ENCODE measurements around the gene TTC28.

The TTC28 gene

DNA sequence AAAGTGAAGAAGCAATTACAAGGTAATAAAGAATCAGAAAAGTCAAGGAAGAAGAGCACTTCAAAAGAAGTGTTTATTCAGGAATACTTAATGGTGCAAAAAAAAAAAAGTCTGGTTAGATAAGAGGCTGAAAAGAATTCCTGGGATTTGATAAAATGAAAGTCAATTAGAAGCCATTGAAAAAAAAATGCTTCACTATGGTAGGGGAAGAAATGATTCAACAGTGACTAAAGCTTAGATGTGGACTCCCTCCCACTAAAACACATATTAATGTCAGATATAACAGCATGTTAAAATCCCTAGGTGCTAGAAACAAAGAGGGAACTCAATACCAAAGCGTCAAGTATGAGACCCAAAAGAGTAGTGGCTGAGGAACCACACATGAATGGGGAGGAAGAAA lies 425.2 kb downstream of the TTC28 start:
- DNase-seq, result no peak

DNA sequence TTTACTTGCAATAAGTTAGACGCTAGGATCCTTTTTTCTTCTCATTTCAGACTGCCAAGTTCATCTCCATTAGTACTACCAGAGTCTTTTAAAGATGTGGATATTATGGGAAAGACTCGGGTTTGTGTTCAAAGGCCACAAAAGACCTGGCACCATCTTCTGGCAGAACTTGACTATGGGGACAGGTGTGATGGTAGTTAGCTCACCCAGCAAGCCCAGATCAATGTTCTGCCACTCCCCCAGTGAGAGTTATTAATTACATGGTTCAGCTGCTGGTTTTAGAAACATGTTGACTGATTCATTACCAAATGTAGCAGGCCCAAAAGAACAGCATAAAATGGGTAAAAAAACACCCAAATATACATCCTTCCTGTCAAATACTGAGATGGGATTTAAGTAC lies 427.1 kb downstream of the TTC28 start:
- DNase-seq, result no peak

DNA sequence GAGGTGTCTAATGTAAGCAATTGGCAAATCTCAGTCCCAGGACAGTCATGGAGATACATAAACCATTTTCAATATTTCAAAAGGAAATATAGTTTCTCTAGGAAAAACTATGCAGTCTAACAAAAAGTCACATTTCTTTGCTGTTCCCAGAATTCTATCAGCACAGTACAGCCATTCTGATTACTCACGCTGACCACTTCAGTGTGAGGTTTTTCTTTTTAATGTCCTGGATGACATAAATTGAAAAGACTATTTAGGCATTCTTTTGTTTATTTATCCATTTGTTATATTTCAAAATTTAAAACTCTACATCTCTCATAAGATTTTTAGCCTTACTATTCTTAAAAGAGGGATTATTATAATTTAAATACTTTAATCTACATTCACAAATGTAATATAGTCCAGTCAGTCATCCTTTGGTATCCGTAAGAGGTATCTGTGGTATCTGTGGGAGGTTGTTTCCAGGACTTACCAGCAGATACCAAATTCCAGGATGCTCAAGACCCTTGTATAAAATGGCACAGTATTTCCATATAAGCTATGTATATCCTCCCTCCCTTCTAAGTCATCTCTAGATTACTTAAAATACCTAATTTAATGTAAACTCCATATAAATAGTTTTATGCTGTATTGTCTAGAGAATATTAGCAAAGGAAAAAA lies 429.5 kb downstream of the TTC28 start:
- no peak for DNase-seq

DNA sequence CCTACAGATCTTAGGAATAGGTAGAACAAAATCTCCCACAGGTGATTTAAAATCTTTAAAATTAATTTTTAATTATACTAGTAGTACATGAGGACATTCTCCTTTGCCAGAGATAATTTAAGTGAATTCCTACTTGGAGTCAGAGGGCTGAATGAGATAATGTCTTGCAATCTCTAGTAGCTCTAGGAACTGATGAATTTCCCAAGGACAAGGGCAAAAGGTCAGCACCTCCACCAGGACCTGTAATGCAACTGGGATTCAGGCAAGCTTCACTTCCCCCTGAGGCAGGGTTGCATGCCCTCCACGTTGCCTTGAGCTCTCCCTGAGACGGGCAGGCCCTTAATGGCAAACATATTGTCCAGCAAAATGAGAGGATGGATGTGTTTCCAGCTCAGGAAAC lies 430.2 kb downstream of the TTC28 start:
- DNase-seq, result no peak

DNA sequence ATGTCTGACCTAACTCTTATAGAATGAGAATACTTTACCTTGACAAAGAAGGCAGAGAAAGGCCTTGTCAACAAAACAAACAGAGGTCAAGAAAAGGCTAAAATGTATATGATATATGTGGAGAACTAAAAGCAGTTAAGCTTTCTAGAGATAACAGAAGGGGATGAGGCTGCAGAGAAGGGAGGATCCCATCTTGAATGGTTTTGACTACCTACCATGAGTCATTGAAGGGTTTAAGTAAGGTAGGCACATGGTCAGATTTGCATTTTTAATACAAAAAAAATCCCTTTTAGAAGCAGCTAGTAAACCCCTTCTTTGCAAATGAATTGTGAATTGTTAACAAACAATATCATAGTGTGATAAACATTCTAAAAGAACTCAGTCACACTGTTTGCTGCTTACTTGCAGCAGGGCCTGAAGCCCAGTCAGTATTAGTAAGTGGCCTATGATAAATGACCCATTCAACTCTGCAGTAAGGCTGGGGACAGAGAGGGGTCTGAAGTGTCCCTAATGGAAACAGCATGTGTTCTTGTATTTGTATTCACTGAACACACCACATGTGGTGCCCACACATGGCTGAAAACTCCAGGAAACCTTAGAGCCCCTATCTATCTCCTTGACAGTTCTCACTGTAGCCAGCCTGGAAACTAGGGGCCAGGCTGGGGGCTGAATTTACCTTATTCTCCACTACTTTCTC lies 431.8 kb downstream of the TTC28 start:
- DNase-seq, result no peak

DNA sequence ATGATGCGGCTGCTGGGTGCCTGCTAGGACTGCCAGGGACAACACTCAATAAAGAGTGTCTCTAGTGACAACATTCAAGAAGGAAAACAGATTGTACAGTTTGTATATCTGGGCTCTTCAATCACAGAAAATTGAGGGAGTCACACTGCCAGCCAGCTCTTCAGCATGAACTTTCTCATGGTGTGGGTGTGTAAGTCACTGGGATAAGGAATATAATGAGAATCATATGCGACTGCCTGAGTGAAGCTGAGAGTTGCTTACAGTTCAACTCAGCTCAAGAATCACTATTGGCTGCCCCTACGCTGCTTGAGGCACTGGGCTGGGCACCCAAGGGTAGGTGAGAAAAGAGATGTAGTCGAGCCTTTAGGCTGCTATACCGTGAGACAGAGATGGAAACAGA lies 432.5 kb downstream of the TTC28 start:
- DNase-seq, result no peak

DNA sequence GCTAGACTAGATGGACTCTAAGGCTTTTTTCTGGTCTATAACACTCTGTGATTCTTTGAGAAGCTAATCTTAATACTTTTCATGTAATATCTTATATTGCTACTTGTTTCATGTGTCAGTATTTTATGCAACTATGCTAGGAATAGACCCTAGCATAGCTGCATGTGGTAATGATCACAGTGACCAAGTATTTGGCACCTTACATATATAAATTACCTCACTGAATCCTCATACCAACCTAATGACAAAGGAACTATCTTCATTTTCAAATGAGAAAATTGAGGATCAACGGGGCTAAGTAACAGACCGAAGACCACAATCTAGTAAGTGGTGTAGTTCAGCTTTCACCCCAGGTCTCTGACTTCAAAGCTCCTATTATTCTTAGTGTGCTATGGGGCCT lies 433.2 kb downstream of the TTC28 start:
- no peak for DNase-seq

DNA sequence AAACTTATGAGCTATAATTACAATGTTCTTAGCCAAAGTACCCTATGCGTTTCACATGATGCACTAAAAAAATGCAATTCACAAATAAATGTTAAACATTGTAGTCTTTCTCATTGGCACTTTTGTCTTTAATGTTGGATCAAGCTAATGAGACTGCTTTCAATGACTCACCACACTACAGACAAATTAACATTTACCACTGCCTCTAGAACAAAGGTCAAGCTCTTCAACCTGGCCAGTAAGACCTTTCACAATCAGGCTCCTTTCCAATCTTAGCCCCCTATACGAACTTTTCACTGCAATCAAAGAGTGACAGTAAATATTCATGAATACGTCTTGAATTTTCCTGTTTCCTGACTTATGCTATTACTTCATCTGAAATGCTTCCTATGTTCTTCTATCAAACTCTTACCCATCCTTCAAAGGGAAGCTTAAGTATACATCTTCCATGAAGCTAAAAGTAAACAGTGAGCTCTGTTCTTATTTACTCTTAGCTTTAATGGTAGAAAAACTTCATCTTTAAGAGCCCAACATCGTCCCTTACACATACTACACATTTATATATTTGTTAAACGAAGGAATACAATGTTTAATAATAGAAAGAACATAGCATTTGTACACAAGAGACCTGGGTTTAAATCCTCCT lies 433.9 kb downstream of the TTC28 start:
- no peak for DNase-seq

DNA sequence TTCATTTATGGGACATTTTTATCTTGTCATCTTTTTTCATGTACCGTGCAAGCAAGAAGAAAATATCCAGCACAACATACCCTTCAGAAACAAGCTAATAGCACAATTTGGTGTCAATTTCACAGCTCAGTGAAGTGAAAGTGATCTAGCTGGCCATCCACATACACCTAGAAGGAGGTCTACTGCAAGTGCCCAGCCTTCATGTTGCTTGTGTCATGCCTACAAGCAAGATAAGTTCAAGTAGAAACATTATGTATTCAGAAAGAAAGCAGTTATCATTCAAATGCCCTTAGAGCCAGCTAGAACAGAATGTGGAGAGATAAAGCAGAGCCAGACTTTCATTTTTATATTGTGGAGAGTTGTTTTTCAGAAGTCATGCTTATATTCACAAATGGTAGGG lies 434.9 kb downstream of the TTC28 start:
- DNase-seq, result no peak

DNA sequence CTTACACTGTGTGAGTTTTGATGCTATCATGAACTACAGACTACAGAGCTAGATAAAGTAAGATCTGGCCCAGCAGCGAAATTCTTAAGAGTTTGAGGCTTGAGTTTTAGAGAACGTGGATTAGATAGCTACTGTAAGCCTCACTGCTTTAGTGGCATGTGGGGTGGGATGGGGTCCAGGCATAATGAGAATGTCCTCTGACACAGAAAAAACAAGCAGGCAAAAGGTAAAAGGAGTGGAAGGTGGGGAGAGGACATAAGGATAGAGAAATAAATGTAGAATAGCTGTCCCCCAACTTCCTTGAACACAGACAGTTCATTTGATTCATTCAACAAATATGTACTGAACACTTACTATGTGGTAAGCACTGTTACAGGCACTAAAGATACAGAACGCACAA lies 436.1 kb downstream of the TTC28 start:
- no peak for DNase-seq

DNA sequence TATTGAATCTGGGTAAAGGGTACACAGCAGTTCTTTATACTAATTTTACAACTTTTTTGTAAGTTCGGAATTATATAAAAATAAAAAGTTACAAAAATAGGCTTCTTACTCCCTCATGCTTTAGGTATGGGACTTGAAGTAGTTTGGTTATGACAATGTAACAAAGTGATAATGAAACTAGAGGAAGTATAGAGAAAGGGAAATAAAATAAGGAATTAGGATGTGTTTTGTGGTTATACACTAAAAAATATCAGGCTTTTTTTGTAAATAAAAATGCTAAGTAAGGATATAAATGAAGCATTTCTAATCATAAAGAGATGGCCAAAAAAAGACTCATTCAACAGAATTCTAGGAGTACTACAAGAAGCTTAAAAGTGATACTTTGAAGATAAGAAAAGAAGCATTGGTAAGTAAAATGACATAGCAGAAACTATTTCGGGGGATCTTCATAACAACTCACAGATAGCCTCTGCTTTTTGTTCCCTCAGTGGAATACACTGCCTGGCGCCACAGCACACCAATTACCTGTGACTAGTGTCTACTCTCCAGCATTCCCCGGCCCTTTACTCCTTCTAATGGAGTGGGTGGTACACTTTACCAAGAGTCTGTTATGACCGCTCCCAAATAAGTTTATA lies 437.9 kb downstream of the TTC28 start:
- DNase-seq, result no peak

DNA sequence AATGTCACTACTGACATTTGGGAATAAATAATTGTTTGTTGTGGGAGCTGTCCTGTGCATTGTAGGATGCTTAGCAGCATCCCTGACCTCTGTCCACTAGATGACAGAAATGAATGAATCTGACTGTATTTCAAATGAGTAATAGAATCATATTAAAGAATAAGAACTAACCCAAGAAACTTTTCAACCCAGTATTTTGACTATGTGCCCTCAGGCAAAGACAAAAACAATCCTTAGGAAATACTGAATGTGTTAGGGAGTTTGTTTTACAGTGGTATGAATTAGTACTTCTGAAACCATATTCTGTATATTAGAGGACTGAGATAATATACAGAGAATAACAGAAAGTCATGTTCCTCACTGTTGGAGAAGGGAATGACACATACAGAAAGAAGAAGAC lies 439.7 kb downstream of the TTC28 start:
- no peak for DNase-seq

DNA sequence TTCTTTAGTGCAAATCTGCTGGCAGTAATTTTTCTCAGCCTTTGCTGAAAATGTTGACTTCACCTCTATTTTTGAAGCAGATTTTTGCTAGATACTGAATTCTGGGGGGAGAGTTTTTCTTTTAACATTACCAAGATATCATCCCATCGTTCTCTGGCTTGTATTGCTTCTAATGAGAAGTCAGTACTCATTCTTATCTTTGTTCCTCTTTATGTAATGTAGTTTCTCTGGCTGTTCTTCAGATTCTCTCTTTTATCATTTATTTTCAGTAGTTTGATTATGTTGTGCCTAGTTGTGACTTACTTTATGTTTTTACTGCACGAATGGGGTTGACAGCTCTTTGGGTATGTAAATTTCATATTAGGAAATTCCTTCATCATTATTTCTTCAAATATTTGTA lies 441.9 kb downstream of the TTC28 start:
- DNase-seq, result no peak

DNA sequence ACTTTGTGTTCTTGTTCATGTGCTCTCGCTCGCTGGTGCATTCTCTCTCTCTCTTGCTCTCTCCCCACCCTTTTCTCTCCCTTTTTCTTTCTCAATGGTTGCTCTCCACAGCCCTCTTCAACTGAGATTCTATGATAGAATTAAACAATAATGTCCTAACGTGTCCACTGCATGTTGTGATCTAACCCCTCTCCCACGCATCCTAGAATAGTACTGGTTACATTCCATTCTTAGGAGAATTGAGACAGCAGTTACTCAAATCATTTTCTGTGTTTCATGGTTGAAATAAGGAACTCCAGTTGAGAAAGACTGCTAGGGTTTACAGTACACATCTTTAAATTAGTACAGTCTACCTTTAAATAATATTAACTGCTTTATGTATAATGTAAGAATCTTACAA lies 442.5 kb downstream of the TTC28 start:
- DNase-seq, result no peak

DNA sequence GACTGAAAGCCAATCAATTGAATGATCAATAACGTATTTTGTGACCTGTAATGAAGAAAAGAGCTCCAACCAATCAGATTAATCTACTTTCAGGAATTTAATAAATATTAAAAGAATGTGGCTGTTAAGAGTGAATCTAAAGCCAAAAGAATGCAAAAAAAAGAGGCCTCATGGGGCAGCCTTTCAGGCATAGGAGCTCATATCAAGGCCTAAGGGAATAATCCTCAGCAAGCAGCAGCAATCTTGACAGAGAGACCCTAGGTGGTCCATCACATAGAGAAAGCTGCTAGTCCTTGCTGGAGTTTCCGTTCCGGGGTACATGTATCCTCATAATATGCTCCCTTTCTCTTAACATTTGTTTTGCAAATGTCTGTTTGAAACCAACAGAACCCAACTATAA lies 447.4 kb downstream of the TTC28 start:
- no peak for DNase-seq

DNA sequence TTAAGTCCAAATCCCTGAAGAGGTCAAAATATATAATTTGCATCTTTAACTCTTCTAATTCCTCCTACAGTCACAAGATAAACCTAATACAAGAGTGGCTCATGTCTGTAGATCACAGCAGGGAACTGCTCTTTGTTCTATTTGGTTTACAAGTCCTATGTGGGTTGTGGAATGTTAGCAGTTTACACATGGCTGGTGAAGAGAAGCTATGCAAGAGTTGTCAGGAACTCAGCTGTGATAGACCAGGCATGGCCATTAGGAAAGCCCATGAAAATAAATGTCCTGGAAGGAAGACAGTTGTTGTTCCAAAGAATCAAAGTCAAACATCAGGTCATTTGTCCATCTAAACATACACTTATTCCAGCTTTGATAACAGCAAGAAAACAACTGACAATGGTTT lies 448.2 kb downstream of the TTC28 start:
- no peak for DNase-seq

DNA sequence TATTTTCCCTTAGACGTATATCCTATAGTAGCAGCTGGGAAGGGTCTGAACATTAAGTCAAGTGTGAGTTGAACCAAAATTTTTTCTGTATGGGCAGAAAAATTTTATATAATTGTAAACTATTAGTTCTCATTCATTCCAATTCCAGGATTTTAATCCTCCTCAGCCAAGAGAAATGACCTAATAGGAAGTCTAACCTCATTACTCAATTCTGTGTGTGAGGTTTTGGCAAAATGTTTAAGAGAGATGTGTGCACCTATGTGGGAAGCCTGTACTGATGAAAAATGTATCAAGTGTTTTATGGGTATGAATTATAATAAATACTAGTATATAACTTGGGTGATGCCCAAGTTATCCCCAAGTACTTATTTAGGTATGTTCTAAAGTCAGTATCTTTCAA lies 449.0 kb downstream of the TTC28 start:
- no peak for DNase-seq

DNA sequence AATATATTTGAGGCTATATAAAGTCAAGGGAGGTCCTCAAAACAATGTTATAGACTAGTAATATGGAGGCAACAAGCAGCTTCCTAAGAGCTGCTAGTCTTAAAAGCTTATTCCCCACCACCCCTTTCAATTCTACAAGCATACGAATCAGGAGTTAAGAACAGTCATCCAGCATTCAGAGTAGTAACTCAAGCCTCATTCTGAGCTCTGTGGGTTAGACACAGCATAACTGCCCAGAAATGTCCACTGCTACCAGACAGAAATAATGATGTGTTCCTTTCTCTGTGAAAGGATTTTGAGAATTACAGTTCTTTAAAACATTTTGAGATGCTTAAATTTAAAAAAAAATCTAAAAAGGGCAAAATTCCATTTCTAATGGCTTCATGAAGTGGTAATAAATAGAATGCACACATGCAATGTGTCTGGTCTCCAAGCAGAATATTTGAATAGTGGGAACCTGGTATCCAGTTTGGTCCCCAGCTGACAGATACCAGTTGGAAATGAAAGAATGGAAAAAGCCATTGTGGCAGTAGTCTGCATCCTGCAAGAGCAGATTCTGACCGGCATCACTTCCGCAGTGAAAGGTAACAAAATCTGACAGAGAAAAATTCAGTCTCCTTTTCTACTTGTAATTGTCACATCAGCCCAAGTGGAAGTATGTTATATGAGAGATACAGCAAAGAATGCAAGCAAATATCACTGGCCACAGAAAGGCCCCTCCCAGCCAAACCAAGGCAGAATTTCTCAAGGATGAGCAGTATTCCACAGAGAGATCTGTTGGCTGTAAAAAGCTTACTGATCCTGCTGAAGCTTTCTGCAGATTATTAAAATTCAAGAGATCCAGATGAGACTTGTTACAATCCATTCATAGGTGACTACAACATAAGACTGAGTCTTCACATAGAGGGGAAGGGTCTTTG lies 449.8 kb downstream of the TTC28 start:
- DNase-seq, result no peak

DNA sequence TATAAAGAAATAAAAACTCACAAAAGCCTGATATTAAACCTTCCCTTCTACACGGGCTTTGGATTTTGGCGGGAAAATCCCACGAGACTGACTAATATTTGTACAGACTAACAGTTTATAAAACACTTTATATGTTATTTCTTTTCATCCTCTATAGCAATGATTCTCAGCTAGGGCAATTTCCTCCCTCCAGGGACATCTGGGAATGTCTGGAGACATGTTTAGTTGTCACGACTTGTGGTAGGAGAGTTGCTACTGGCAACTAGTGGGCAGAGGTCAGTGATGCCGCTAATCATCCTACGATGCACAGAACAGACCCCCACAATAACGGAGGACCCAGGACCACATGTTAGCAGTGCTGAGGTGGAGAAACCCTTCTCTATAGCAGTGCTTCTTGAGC lies 455.8 kb downstream of the TTC28 start:
- no peak for DNase-seq

DNA sequence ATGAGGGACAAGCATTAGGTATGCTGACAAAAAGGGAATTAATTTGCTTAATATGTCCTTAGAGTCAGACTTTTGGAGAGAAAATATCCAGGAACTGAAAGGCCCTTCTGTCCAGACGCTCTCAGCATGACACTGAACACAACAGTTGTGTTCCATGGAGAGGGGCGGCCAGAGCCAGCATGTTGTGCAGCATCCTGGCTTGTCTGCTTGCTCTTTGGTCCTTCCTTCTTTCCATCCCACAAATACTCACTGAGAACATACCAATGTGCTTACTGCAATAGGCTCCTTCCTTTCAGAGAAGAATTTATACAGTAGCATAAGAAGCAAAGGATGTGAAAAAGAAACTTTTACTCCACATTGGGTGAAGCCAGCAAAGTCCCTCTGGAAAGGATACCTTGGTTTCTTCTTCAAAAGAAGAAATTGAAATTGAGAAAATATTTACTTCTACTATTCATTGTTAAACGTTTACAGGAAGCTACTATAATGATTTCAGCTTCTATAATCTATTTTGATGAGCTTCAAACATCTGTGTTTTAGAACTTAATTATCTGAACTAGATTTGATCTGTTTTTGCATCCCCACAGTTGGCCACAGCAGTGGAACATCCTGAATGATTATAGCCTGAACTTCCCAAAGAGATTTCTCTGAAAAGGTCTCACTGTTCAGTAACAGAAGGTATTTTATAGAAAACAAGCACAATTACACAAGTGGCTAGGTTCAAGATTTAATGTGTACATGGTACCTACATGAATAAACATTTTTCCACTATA lies 456.5 kb downstream of the TTC28 start:
- no peak for DNase-seq

DNA sequence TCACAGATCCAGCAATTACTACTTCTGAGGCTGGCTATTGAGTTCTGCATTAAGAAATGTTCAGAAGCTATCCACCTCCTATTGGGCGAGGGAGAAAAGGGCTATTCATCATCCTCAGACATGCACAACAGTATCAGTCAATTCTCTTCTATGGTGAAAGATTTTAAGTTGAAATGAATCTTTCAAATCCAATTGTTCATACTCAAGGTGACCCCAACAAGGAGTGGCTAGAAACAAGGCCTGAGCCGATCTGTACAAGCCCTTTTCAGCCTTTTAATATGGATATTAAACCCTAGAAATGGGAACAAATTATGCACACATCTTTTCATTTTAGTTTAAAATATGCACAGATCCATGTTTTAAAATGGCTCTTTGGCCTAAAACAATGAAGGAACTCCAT lies 457.1 kb downstream of the TTC28 start:
- DNase-seq, result no peak

DNA sequence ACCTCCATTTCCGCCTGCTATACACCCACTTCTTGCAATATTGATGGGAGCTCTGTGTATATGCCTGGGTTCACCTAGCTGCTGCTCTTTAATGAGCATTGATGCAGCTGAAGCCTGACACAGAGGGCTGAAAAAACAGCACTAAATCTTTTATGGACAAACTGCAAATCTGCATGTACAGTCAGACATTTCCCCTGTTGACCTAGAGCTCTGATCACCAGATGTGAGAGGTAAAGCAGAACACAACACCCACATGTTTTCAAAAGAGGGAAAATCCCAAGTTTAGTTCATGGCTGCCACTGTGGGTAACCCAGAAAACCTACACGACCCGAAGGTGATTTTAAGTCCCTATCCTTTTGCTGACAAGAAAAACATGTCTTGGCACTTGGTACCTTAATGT lies 457.6 kb downstream of the TTC28 start:
- DNase-seq, result no peak
